GM23338 (cell line): ENCODE measurements around the gene SLC48A1. TPM values are rescaled to one million over a fixed set of nuclear protein-coding genes. Genes with fewer than 3 reads are reported as not detected.

Source experiments
- ATAC-seq: fragments of 200-7000 bp; cut with Tn5 transposase; 3 replicates; pipeline ENCODE4 v1.9.1; 2020
- DNase-seq: peaks from one replicate; pipeline ENCODE4 v3.0.0-alpha.2; 2015; ENCODE audit warnings: low spot score
- H2AFZ ChIP-seq: fragments of 200-600 bp; sonication (generic); 2 replicates; pipeline ENCODE4 v1.8.0; 2016; ENCODE audit warnings: antibody characterized with exemption, mild to moderate bottlenecking, moderate library complexity
- H3F3A ChIP-seq: fragments of 200-600 bp; sonication (generic); replicated peaks from 2 replicates; pipeline ENCODE4 v1.8.0; 2017; ENCODE audit warnings: antibody characterized with exemption, mixed run types, low read depth
- H3K27ac ChIP-seq: fragments of 200-600 bp; sonication (generic); 2 replicates; pipeline ENCODE4 v1.6.1; 2016; ENCODE audit warnings: low read depth
- H3K27me3 ChIP-seq: fragments of 200-600 bp; sonication (generic); 2 replicates; pipeline ENCODE4 v1.8.0; 2016; ENCODE audit warnings: mild to moderate bottlenecking, mixed run types, moderate library complexity; ENCODE audit not compliant: insufficient read depth
- H3K36me3 ChIP-seq: fragments of 200-600 bp; sonication (generic); 2 replicates; pipeline ENCODE4 v1.8.0; 2016; ENCODE audit warnings: mild to moderate bottlenecking; ENCODE audit not compliant: insufficient read depth
- H3K4me1 ChIP-seq: fragments of 200-600 bp; sonication (generic); 2 replicates; pipeline ENCODE4 v1.8.0; 2016; ENCODE audit warnings: mild to moderate bottlenecking, moderate library complexity; ENCODE audit not compliant: insufficient read depth
- H3K4me2 ChIP-seq: fragments of 200-600 bp; sonication (generic); 2 replicates; pipeline ENCODE4 v1.7.1; 2017; ENCODE audit warnings: mixed run types
- H3K4me3 ChIP-seq: fragments of 200-600 bp; sonication (generic); 2 replicates; pipeline ENCODE4 v1.6.1; 2016; ENCODE audit warnings: mixed run types
- H3K79me2 ChIP-seq: fragments of 200-600 bp; sonication (generic); replicated peaks from 2 replicates; pipeline ENCODE4 v1.8.0; 2017; ENCODE audit warnings: mild to moderate bottlenecking; ENCODE audit not compliant: insufficient read depth
- H3K9me2 ChIP-seq: fragments of 200-600 bp; sonication (generic); 2 replicates; pipeline ENCODE4 v1.8.0; 2017; ENCODE audit not compliant: insufficient read depth
- H4K20me1 ChIP-seq: fragments of 200-600 bp; sonication (generic); replicated peaks from 2 replicates; pipeline ENCODE4 v1.8.0; 2017; ENCODE audit warnings: mild to moderate bottlenecking; ENCODE audit not compliant: insufficient read depth
- H3K27ac Mint-ChIP-seq: 2 replicates; pipeline ENCODE4 v1.8.0; 2020; ENCODE audit warnings: inconsistent platforms, mild to moderate bottlenecking, moderate library complexity, mixed read lengths
- H3K27me3 Mint-ChIP-seq: 3 replicates; pipeline ENCODE4 v1.8.0; 2022; ENCODE audit warnings: low read depth, mild to moderate bottlenecking, moderate library complexity, mixed read lengths, inconsistent platforms; ENCODE audit not compliant: insufficient read depth, poor library complexity
- H3K36me3 Mint-ChIP-seq: 3 replicates; pipeline ENCODE4 v1.8.0; 2021; ENCODE audit warnings: low read depth, mild to moderate bottlenecking, inconsistent platforms, moderate library complexity, mixed read lengths
- H3K4me1 Mint-ChIP-seq: 3 replicates; pipeline ENCODE4 v1.8.0; 2020; ENCODE audit warnings: mild to moderate bottlenecking, inconsistent platforms, mixed read lengths
- H3K4me3 Mint-ChIP-seq: 3 replicates; pipeline ENCODE4 v1.8.0; 2021; ENCODE audit warnings: moderate library complexity, mild to moderate bottlenecking, inconsistent platforms, mixed read lengths
- H3K9me3 Mint-ChIP-seq: 3 replicates; pipeline ENCODE4 v1.8.0; 2020; ENCODE audit warnings: moderate library complexity, mild to moderate bottlenecking, inconsistent platforms, mixed read lengths
- CREB1 ChIP-seq: fragments of 250-450 bp; sonication (Bioruptor Pico); IDR thresholded peaks from 2 replicates; pipeline ENCODE4 v1.5.0; 2020; ENCODE audit warnings: low read depth, mild to moderate bottlenecking, moderate library complexity
- JUNB ChIP-seq: IDR thresholded peaks from one replicate; pipeline ENCODE4 v1.6.1; 2016; ENCODE audit warnings: antibody characterized with exemption; ENCODE audit not compliant: unreplicated experiment
- NANOG ChIP-seq: IDR thresholded peaks from 2 replicates; pipeline ENCODE4 v1.6.1; 2016; ENCODE audit warnings: antibody characterized with exemption, borderline replicate concordance
- POLR2AphosphoS5 ChIP-seq: IDR thresholded peaks from 2 replicates; pipeline ENCODE4 v1.6.1; 2016; ENCODE audit warnings: antibody characterized with exemption, low read depth
- polyA plus RNA-seq: library from polyadenylated mRNA; unstranded; fragments of >200 nt; fragmentation: Nextera tagmentation; extraction: Ambion mirVana; gene quantifications from 2 replicates; pipeline ENCODE4 v1.2.1, GENCODE V29; 2016
- total RNA-seq: library from RNA; depleted of rRNA; stranded (reverse); fragments of >200 nt; shearing (Covaris generic); gene quantifications from 2 replicates; pipeline ENCODE4 v1.2.3, GENCODE V29; 2014
- TF ChIP-seq, protein P1 (sequence below): fragments of 250-450 bp; sonication (Bioruptor Pico); IDR thresholded peaks from 2 replicates; pipeline ENCODE4 v1.5.0; 2020; ENCODE audit warnings: mild to moderate bottlenecking, moderate library complexity
- TF ChIP-seq, protein P2 (sequence below): IDR thresholded peaks from one replicate; pipeline ENCODE4 v1.6.1; 2018; ENCODE audit warnings: antibody characterized with exemption; ENCODE audit not compliant: unreplicated experiment

Gene SLC48A1
- total and polyA plus RNA-seq, 2 experiments from 2014 or later = 5.8 to 9.0 TPM

DNA sequence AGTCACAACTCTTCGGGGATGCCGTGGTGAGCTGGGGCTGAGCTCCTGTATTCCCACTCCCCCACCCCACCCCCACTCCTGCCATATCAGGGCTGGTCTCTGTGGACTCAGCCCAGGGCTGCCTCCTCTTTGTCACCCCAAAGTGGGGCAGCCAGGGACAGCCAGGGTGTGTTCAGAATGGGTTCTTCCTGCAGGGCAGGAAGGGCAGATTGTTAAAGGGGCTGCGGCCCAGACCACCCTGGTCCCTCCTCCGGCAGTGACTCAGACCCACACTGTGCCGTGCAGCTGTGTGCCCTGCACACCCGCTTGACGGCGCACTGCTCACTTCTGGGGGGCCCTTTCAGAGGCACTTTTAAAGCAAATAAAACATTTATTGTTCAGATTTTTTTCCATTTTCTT lies 9.3 kb downstream of the SLC48A1 start (continued):
- TF ChIP-seq, protein P1, sequence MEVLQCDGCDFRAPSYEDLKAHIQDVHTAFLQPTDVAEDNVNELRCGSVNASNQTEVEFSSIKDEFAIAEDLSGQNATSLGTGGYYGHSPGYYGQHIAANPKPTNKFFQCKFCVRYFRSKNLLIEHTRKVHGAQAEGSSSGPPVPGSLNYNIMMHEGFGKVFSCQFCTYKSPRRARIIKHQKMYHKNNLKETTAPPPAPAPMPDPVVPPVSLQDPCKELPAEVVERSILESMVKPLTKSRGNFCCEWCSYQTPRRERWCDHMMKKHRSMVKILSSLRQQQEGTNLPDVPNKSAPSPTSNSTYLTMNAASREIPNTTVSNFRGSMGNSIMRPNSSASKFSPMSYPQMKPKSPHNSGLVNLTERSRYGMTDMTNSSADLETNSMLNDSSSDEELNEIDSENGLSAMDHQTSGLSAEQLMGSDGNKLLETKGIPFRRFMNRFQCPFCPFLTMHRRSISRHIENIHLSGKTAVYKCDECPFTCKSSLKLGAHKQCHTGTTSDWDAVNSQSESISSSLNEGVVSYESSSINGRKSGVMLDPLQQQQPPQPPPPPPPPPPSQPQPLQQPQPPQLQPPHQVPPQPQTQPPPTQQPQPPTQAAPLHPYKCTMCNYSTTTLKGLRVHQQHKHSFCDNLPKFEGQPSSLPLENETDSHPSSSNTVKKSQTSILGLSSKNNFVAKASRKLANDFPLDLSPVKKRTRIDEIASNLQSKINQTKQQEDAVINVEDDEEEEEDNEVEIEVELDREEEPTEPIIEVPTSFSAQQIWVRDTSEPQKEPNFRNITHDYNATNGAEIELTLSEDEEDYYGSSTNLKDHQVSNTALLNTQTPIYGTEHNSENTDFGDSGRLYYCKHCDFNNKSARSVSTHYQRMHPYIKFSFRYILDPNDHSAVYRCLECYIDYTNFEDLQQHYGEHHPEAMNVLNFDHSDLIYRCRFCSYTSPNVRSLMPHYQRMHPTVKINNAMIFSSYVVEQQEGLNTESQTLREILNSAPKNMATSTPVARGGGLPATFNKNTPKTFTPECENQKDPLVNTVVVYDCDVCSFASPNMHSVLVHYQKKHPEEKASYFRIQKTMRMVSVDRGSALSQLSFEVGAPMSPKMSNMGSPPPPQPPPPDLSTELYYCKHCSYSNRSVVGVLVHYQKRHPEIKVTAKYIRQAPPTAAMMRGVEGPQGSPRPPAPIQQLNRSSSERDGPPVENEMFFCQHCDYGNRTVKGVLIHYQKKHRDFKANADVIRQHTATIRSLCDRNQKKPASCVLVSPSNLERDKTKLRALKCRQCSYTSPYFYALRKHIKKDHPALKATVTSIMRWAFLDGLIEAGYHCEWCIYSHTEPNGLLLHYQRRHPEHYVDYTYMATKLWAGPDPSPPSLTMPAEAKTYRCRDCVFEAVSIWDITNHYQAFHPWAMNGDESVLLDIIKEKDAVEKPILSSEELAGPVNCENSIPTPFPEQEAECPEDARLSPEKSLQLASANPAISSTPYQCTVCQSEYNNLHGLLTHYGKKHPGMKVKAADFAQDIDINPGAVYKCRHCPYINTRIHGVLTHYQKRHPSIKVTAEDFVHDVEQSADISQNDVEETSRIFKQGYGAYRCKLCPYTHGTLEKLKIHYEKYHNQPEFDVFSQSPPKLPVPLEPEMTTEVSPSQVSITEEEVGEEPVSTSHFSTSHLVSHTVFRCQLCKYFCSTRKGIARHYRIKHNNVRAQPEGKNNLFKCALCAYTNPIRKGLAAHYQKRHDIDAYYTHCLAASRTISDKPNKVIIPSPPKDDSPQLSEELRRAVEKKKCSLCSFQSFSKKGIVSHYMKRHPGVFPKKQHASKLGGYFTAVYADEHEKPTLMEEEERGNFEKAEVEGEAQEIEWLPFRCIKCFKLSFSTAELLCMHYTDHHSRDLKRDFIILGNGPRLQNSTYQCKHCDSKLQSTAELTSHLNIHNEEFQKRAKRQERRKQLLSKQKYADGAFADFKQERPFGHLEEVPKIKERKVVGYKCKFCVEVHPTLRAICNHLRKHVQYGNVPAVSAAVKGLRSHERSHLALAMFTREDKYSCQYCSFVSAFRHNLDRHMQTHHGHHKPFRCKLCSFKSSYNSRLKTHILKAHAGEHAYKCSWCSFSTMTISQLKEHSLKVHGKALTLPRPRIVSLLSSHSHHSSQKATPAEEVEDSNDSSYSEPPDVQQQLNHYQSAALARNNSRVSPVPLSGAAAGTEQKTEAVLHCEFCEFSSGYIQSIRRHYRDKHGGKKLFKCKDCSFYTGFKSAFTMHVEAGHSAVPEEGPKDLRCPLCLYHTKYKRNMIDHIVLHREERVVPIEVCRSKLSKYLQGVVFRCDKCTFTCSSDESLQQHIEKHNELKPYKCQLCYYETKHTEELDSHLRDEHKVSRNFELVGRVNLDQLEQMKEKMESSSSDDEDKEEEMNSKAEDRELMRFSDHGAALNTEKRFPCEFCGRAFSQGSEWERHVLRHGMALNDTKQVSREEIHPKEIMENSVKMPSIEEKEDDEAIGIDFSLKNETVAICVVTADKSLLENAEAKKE (CRISPR knock-in tag) = no peak

DNA sequence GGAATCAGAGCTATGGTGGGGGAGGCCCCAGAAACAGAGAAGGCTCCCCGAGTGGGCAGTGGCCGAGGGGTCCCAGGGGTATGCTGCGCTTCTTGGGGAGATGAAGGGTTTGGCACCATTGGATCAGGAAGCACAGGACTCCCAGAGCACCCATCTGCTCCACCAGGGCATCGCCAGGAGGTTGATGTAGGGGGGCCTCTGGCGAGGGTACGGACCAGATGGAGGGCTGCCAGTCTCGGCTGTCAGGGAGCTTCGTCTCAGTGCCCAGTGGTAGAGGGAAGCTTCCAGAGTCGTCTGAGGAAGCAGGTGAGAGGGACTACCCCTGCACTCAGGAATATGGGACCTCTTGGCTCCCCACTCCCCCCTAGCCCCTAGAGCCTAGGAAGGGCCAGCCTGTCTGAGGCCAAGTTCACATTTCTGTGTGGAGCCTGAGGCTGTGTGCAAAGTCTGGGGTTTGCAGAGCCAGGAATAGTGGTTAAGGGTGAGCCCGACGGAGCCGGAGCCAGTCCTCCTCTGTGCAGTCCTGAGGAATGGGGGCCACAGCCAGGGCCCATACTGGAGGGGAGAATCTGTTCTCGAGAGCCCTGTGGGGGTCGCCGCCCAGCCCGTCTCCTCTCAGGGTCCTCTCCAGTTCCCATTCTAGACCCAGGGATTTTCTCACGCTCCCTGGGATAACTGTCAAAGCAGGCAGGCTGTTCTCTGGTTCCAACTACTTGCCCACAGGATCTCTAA lies 10.2 kb downstream of the SLC48A1 start:
- H3K27ac Mint-ChIP-seq = 0 out of 2 replicates have a peak overlapping the region, but pooled peaks have one; percentile 31
- Histone ChIP-seq H4K20me1 (peaks cover 6% of the 10 kb centered on the region), H3K27ac (no peak overlapping the region), H3K27me3 (no peaks in the 10 kb centered on the region), H3K4me2 (no peak overlapping the region), H3K79me2 (no peaks in the 10 kb centered on the region), H3K4me3 (no peak overlapping the region), H3K9me2 (no peaks in the 10 kb centered on the region), H3K36me3 (peaks cover 11% of the 10 kb centered on the region; the same call in 1 of the 2 replicates), H3K4me1 (peaks cover 9% of the 10 kb centered on the region; the same call in 1 of the 2 replicates), H2AFZ (no peak overlapping the region), H3F3A (no peaks in the 10 kb centered on the region)
- H3K36me3 Mint-ChIP-seq = peaks cover 45% of the 10 kb centered on the region
- H3K4me3 Mint-ChIP-seq = no peak overlapping the region
- DNase-seq (no peak), ATAC-seq (no peak)
- peaks cover 14% of the 10 kb centered on the region for H3K4me1 Mint-ChIP-seq
- peaks cover 26% of the 10 kb centered on the region for H3K27me3 Mint-ChIP-seq
- H3K9me3 Mint-ChIP-seq = no peaks in the 10 kb centered on the region
- TF ChIP-seq CREB1 (CRISPR knock-in tag) (no peak), NANOG (no peak), POLR2AphosphoS5 (no peak), JUNB (no peak)
- TF ChIP-seq, protein P2, sequence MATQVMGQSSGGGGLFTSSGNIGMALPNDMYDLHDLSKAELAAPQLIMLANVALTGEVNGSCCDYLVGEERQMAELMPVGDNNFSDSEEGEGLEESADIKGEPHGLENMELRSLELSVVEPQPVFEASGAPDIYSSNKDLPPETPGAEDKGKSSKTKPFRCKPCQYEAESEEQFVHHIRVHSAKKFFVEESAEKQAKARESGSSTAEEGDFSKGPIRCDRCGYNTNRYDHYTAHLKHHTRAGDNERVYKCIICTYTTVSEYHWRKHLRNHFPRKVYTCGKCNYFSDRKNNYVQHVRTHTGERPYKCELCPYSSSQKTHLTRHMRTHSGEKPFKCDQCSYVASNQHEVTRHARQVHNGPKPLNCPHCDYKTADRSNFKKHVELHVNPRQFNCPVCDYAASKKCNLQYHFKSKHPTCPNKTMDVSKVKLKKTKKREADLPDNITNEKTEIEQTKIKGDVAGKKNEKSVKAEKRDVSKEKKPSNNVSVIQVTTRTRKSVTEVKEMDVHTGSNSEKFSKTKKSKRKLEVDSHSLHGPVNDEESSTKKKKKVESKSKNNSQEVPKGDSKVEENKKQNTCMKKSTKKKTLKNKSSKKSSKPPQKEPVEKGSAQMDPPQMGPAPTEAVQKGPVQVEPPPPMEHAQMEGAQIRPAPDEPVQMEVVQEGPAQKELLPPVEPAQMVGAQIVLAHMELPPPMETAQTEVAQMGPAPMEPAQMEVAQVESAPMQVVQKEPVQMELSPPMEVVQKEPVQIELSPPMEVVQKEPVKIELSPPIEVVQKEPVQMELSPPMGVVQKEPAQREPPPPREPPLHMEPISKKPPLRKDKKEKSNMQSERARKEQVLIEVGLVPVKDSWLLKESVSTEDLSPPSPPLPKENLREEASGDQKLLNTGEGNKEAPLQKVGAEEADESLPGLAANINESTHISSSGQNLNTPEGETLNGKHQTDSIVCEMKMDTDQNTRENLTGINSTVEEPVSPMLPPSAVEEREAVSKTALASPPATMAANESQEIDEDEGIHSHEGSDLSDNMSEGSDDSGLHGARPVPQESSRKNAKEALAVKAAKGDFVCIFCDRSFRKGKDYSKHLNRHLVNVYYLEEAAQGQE = no peak
